IMR-90 (cell line): ENCODE results near the gene VILL.

ENCODE experiments used
- BHLHE40 ChIP-seq: fragments of 150-350 bp; IDR thresholded peaks from 2 replicates; pipeline ENCODE4 v1.6.1; 2016; ENCODE audit warnings: mild to moderate bottlenecking, low read depth, low read length
- CEBPB ChIP-seq: IDR thresholded peaks from 2 replicates; pipeline ENCODE4 v1.6.1; 2012; ENCODE audit warnings: low read depth, low read length, improper control_type of control experiment
- MAFK ChIP-seq: IDR thresholded peaks from 2 replicates; pipeline ENCODE4 v1.6.1; 2012; ENCODE audit warnings: low read depth, low read length, improper control_type of control experiment
- MAZ ChIP-seq: IDR thresholded peaks from 2 replicates; pipeline ENCODE4 v1.6.1; 2012; ENCODE audit warnings: low read depth, mild to moderate bottlenecking, low read length, improper control_type of control experiment, moderate library complexity, borderline replicate concordance
- MXI1 ChIP-seq: IDR thresholded peaks from 2 replicates; pipeline ENCODE4 v1.6.1; 2012; ENCODE audit warnings: low read depth, mild to moderate bottlenecking, low read length, moderate library complexity, borderline replicate concordance
- NFE2L2 ChIP-seq: fragments of 150-350 bp; IDR thresholded peaks from 2 replicates; pipeline ENCODE4 v1.6.1; 2016; ENCODE audit warnings: low read depth, mild to moderate bottlenecking, low read length
- POLR2A ChIP-seq: IDR thresholded peaks from 2 replicates; pipeline ENCODE4 v1.6.1; 2012; ENCODE audit warnings: mild to moderate bottlenecking, low read depth, low read length
- RAD21 ChIP-seq: IDR thresholded peaks from 2 replicates; pipeline ENCODE4 v1.6.1; 2012; ENCODE audit warnings: low read length, improper control_type of control experiment
- RCOR1 ChIP-seq: IDR thresholded peaks from 2 replicates; pipeline ENCODE4 v1.6.1; 2012; ENCODE audit warnings: mild to moderate bottlenecking, low read length, improper control_type of control experiment; ENCODE audit not compliant: insufficient replicate concordance
- RFX5 ChIP-seq: IDR thresholded peaks from 2 replicates; pipeline ENCODE4 v1.8.0; 2012; ENCODE audit warnings: low read depth, mild to moderate bottlenecking, low read length, moderate library complexity
- SMC3 ChIP-seq: fragments of 150-350 bp; IDR thresholded peaks from 2 replicates; pipeline ENCODE4 v1.6.1; 2016; ENCODE audit warnings: low read depth, mild to moderate bottlenecking, antibody characterized with exemption, low read length, moderate library complexity
- TF ChIP-seq, protein P1 (sequence below): conservative IDR thresholded peaks from 2 replicates; pipeline ENCODE4 v1.5.1; 2012; ENCODE audit warnings: mild to moderate bottlenecking, low read depth, low read length, improper control_type of control experiment

DNA sequence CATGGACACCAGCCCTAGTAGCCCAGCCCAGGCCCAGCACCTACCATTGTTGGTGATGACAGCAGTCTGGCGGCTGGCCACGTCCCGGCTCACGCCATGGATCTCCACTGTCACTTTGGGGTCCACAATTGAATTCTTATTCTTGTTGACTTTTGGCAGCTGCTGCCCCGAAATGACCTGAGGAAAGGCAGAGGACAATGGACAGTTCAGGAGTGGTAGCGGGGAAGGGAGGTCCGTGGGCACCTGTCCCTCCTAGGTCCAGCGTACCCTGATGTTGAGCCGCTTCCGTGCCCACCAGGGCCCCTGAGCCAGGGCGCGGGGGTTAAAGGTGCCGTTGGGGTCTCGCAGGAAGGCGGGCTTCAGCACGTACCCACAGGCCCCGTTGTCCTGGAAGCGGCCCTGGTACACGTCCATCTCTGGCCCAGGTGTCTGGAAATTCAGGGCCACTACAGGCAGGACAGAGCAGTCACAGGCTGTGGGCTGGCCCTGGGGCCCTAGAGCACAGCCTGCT, 17.7 kb downstream of the VILL start:
- TF ChIP-seq, protein P1, sequence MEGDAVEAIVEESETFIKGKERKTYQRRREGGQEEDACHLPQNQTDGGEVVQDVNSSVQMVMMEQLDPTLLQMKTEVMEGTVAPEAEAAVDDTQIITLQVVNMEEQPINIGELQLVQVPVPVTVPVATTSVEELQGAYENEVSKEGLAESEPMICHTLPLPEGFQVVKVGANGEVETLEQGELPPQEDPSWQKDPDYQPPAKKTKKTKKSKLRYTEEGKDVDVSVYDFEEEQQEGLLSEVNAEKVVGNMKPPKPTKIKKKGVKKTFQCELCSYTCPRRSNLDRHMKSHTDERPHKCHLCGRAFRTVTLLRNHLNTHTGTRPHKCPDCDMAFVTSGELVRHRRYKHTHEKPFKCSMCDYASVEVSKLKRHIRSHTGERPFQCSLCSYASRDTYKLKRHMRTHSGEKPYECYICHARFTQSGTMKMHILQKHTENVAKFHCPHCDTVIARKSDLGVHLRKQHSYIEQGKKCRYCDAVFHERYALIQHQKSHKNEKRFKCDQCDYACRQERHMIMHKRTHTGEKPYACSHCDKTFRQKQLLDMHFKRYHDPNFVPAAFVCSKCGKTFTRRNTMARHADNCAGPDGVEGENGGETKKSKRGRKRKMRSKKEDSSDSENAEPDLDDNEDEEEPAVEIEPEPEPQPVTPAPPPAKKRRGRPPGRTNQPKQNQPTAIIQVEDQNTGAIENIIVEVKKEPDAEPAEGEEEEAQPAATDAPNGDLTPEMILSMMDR = no peak
- TF ChIP-seq POLR2A (no peak), BHLHE40 (no peak), CEBPB (no peak), RAD21 (no peak), RCOR1 (no peak), MAFK (no peak), NFE2L2 (no peak), RFX5 (no peak), SMC3 (no peak), MXI1 (no peak), MAZ (no peak)
